Measurements from ENCODE around the gene DIPK1C.
A peak's percentile ranks its signal among the peaks of the same experiment; 100 is the strongest.
"Not testable (repeated sequence)": the region's sequence is repeated elsewhere in the genome, so short reads cannot be mapped to it uniquely, and the experiment has no call there.

DIPK1C gene

GRCh38 chr18:74457043-74457724 is at the start of gene DIPK1C:
TSS of gene DIPK1C (minus strand) at chr18:74457308. CDS start at chr18:74457259, 49 bp downstream.
- DNase-seq, result no peak

DNA sequence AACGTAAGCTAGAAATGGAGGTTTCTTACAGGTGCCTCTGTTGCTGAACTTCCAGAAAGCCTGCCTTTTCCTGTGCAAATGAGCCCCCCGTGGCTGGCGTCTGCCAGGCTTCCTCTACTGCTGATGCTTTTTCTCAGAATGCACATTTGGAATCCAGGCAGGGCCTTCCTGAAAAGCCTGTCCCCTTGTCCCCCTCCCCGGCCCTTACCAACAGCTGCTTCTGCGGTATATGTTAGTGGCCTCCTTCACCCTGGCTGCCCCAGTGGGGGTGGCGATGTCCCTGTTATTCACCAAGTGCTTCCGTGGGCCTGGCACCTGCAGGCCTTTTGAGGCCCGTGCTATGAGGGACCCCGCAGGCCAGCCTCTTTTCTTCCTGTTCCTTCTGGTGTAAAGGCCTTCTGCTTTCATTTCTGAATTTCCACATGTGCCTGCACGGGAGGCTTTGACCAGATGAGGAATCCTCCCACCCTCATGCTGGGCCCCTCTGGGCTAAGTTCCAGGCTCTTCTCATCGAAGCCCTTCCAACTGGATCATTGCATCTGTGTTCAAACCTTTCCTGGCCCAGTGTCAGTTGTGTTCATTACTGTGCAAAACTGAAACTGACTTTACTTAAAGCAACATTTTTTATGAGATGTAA is 49.5 kb upstream of the DIPK1C start:
- DNase-seq, result no peak

GRCh38 chr18:74505776-74506175 is 48.7 kb upstream of the DIPK1C start:
- no peak for DNase-seq

- no peak for DNase-seq
These were observed 46.0 kb upstream of the DIPK1C start for GRCh38 chr18:74503137-74503536.

DNA sequence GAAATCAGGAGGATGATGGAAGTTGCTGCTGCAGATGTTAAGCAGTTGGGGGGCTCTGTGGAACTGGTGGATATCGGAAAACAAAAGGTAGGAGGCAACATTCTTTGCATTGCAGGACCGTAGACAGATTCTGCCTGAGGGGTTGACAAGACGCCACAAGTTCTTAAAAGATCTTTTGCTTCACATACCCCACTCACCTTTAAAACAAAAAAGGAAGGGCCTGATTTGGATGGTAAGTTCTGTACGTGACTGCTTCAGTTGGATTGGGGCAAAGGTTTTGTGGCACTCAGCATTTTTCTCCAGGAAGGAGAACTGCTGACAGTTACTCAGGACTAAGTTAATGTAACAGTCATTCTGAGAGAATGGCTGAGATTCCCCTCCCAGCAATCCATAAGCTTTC is 44.3 kb upstream of the DIPK1C start:
- DNase-seq, result no peak

DNA sequence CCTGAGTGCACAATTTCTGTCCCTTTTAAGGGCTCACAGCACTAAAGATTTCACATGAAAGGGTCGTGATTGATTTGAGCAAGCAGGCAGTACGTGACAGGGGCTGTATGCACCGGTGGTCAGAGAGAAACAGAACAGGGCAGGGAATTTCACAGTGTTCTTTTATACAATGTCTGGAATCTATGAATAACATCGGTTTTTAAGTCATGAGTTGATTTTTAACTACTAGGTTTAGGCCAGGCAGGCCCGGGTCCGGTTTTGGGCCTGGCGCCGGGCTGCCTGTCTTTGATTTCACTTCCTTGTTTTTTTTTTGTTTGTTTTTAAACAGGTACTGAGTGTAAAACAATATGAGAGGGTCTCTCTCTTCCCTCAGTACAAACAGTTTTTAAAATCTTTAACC is 43.7 kb upstream of the DIPK1C start:
- DNase-seq, result not testable (repeated sequence)

DNA sequence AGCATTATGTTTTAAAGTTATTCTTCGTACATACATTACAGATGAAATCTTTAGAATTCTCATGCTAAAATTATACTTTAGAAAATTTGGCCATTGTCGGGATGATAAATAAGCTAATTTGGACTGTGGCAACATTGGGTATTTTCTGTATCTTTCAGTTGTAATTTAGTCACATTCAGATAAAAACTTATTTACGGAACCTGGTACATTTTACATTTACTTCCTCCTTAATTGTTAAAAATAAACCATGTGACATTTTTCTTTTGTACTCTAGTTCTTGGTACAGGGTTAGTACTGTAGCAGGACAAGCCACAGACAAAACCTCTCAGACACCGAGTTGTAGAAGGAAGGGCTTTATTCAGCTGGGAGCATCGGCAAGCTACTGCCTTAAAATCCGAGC is 43.3 kb upstream of the DIPK1C start:
- no peak for DNase-seq

- DNase-seq, result peak; percentile 21 to 51
These were observed 42.5 kb upstream of the DIPK1C start for GRCh38 chr18:74499633-74500032.

DNA sequence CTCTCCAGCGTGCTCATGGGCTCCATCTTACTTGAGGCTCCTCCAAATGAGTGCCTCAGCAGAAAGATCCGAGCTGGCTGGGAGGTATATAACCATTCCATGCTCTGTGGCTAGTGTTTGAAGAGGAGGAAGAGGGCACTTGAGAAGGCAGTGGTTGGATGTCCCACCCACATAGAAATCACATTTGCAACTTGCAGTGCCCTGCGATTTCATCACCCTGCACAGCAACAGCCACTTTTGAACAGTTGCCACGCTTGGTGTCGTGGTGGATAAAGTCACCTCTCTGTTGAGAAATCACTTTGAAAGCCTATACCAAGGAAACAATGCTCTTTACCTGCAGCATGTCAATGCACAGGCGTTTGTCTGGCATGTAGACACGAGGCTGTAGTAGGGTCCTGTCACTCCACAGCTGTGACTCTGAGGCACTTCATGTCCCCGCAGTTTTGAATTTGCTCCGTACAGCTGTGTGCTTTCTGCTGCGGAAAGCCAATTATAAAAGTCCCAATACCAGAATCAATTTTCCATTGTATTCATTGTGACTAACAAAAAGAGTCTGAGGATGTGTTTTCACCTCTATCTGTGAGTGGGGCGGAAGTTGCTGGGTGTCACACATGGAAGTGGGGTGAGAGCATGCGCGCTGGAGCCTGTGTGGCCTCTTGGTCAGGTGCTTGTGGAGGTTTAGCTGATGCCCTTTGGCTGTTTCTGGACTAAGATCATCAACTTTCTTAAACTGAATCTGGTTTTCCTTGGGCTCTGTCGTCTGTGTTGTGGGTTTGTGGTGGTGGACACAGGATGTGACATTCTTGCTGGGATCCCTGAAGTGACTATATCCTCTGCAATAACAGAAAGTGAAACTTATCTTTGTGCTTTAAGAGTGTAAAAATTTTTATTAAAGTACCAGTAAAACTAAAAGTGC is 41.9 kb upstream of the DIPK1C start:
- DNase-seq, result peak; percentile 71 to 81

- no peak for DNase-seq
These were observed 40.7 kb upstream of the DIPK1C start for GRCh38 chr18:74497778-74498177.

GRCh38 chr18:74497324-74497676 is 40.2 kb upstream of the DIPK1C start:
- no peak for DNase-seq

DNA sequence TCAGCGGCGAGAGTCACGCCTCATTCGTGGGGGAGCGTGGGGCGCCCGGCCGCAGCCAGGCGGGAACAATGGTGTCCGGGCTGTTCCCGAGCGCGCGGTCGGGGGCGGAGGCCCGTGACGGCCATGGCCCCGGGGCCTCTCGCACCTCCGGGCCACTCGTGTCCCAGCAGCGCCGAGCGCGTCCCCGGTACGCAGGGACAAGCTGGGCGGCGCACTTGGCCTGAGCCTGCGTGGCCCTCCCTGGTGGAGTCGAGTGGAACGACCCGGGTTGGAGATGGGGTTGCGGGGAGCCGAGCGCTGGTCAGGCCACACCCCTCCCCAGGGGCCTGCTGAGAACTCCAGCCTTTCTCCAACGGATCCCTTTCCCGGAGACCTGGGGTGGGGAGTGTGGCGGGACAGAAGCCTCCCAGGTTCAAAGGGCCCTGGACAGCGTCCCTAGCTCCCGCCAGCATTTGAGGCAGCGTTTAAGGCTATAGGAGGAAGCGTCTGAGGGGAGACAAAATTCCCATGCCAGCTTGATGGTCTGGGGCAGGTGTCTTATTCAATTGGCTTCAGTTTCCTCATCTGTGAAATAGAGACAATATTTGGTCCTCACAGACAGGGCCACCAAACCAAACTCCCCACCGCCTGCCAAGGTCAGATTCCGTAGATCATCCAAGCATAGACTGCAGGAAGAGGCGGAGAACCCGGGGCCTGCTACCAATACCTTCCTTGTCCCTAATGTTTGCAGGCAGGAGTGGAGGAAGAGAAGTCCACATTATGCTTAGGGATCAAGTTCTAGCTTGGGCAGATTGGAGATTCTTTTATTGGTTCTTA is 39.6 kb upstream of the DIPK1C start:
- DNase-seq, result peak; percentile 25 to 30

GRCh38 chr18:74495581-74496507 is 38.7 kb upstream of the DIPK1C start, which contains the start of gene CNDP2:
TSS of gene CNDP2 (plus strand) at chr18:74496363. CDS start at chr18:74499974, 3,611 bp downstream.
- peak; percentile 98 to 100 for DNase-seq

DNA sequence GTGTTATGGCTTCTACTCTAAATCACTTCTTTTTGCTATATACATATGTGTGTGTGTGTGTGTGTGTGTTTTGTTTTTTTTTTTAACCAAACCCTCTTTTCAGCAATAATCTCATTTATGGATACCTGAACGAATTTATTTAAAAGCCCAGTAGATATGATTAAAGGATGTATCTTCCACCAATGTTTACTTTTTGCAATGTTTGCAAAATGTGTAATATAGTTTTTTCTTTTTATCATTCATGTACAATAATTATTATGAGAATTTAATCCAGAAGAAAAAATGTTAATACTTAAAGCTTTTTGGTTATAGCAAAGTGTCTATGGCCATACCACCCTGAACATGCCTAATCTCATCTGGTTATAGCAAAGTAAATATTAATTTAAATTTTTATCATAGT is 37.4 kb upstream of the DIPK1C start:
- no peak for DNase-seq

DNA sequence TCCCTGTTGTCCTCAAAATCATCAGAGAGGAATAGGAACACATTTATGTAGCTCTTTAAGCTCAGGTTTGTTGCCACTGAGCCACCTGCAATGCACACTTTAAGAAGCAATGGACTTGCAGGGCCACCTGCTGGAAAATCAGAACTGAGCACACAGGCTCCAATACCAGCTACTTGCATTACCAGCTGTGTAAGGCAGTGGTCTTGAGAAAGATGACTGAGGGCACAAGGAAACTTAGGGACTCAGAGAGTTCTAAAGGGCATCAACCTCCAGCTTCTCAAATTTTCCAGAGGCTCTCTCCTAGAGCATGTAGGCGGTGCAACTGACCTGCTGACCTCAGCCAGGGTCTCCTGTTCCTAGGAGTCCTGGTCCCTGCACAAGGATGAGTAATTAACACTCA is 36.6 kb upstream of the DIPK1C start:
- DNase-seq, result peak in 1 of 2 experiments; percentile 59

DNA sequence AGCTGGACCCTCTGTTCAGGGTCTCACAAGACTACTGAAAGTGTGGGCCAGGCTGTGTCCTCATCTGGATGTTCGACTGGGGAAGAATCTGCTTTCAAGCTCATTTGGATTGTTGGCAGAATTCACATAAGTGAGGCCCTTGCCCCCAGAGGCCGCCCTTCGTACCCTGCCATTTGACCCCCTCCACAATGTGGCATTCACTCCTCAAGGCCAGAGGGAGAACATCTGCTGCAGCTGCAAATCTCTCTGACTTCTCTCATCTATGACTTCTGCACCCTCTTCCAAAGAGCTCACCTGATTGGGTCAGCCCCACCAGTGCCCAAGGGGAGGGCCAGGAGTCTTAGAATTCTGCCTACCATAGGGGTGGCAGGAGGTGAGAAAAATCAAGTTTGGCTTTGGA is 35.2 kb upstream of the DIPK1C start:
- DNase-seq, result no peak

GRCh38 chr18:74489676-74490075 is 32.6 kb upstream of the DIPK1C start:
- no peak for DNase-seq

GRCh38 chr18:74488864-74489263 is 31.8 kb upstream of the DIPK1C start:
- no peak for DNase-seq

- no peak for DNase-seq
These were observed 31.2 kb upstream of the DIPK1C start for GRCh38 chr18:74488354-74488753.

- DNase-seq, result no peak
These were observed 29.2 kb upstream of the DIPK1C start for GRCh38 chr18:74486119-74486849.

- DNase-seq, result no peak
These were observed 25.6 kb upstream of the DIPK1C start for GRCh38 chr18:74482697-74483096.
